WERI-Rb-1 (cell line): ENCODE measurements around the gene HES2.

Experiments used
- DNase-seq: peaks from one replicate; pipeline ENCODE4 v3.0.0-alpha.2; 2020
- H3K27ac ChIP-seq: fragments of 250-450 bp; sonication (Bioruptor Pico); 2 replicates; pipeline ENCODE4 v1.5.1; 2020; ENCODE audit warnings: mild to moderate bottlenecking, moderate library complexity
- H3K27me3 ChIP-seq: fragments of 250-450 bp; sonication (Bioruptor Pico); 2 replicates; pipeline ENCODE4 v1.5.1; 2021; ENCODE audit warnings: mild to moderate bottlenecking, low read depth, moderate library complexity; ENCODE audit not compliant: insufficient read depth, severe bottlenecking
- H3K36me3 ChIP-seq: fragments of 250-450 bp; sonication (Bioruptor Pico); 2 replicates; pipeline ENCODE4 v1.5.1; 2020; ENCODE audit warnings: mild to moderate bottlenecking, moderate library complexity
- H3K4me3 ChIP-seq: 2 replicates; pipeline ENCODE4 v1.5.1; 2011; ENCODE audit warnings: low read depth, mild to moderate bottlenecking, control low read depth, low read length
- H3K9me3 ChIP-seq: fragments of 250-450 bp; sonication (Bioruptor Pico); 2 replicates; pipeline ENCODE4 v1.5.1; 2021; ENCODE audit warnings: mild to moderate bottlenecking, moderate library complexity; ENCODE audit not compliant: severe bottlenecking
- TF ChIP-seq, protein P1 (sequence below): IDR thresholded peaks from 2 replicates; pipeline ENCODE4 v1.5.1; 2011; ENCODE audit warnings: low read depth, mild to moderate bottlenecking, control low read depth, inconsistent platforms, low read length

The HES2 gene

GRCh38 chr1:6424619-6425593 lies 5.2 kb upstream of the HES2 start, which contains the start of gene ESPN:
Gene ESPN (plus strand): TSS chr1:6424776. CDS start chr1:6424956, 180 bp downstream.
- no peak for DNase-seq
- Histone ChIP-seq H3K9me3 (no peaks in the 10 kb centered on the region), H3K36me3 (no peaks in the 10 kb centered on the region), H3K4me3 (no peak within 1 kb of the TSS), H3K27ac (peak within 1 kb of the TSS; percentile 67), H3K27me3 (no peaks in the 10 kb centered on the region)
- TF ChIP-seq, protein P1, sequence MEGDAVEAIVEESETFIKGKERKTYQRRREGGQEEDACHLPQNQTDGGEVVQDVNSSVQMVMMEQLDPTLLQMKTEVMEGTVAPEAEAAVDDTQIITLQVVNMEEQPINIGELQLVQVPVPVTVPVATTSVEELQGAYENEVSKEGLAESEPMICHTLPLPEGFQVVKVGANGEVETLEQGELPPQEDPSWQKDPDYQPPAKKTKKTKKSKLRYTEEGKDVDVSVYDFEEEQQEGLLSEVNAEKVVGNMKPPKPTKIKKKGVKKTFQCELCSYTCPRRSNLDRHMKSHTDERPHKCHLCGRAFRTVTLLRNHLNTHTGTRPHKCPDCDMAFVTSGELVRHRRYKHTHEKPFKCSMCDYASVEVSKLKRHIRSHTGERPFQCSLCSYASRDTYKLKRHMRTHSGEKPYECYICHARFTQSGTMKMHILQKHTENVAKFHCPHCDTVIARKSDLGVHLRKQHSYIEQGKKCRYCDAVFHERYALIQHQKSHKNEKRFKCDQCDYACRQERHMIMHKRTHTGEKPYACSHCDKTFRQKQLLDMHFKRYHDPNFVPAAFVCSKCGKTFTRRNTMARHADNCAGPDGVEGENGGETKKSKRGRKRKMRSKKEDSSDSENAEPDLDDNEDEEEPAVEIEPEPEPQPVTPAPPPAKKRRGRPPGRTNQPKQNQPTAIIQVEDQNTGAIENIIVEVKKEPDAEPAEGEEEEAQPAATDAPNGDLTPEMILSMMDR, result no peak

DNA sequence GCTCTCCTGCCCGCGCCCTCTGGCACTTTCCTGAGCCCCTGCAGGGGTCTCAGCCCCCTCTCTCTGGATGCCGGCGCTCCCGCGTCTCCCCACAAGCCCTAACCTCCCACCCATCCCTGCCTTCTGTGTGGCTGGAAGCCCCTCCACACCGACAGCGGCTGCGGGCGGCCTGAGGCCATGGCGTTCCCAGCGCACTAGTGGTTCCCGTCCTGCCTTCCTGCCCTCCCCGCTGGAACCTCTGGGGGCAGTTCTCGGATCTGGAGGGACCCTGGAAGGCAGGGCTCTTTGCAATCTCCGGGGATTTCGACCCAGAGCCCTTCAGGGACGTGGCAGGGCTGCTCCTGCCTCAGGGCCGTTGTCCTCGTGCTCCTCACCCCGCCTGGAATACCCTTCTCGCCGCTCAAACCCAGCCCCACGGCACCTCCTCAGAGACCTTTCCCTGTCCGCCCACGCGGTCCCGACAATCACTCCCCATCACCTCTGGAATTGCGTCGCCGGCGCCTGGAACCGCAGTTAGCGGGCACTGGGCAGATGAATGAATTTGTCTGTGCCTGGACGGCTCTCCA lies 4.4 kb upstream of the HES2 start:
- no peaks in the 10 kb centered on the region for H3K27me3 ChIP-seq
- H3K4me3 ChIP-seq, result no peak overlapping the region
- H3K27ac ChIP-seq, result peak overlapping the region; percentile 36; the same call in 1 of the 2 replicates
- TF ChIP-seq, protein P1, result no peak
- DNase-seq, result no peak
- no peaks in the 10 kb centered on the region for H3K36me3 ChIP-seq
- no peaks in the 10 kb centered on the region for H3K9me3 ChIP-seq

DNA sequence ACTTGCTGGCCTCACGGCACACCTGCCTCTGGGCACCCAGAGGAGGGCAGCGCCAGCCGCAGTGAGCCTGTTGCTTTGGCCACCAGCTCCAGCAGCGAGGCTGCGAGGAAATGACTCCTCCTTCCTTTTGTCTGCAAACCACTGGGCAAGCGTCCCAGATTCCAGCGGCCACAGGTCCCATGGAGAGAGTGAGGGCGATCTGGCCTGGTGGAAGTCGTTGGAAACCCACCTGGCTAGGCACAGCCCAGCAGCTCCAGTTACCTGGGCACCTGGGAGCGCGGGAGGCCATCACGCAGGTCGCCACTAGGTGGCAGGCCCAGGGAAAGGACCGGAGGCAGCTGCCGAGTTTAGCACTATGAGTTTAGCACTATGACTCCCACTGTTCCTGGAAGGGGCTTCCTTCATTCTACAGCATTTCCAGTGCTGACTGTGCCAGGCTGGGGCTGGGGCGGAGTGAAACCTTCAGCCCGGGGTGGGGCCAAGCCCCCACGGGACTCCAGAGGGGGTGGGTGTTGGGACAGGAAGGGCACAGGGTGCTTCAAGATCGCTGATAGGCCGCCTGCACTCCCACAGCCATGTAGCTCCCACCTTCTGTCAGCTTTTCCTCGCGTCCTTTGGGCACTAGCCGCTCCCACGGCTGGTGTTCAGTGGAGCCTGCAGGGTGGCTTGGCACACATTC lies 3.7 kb upstream of the HES2 start:
- Histone ChIP-seq H3K9me3 (no peaks in the 10 kb centered on the region), H3K36me3 (no peaks in the 10 kb centered on the region), H3K27me3 (no peaks in the 10 kb centered on the region), H3K4me3 (no peak overlapping the region), H3K27ac (peak overlapping the region; percentile 36)
- peak; percentile 77 for DNase-seq
- TF ChIP-seq, protein P1, result peak; percentile 92

DNA sequence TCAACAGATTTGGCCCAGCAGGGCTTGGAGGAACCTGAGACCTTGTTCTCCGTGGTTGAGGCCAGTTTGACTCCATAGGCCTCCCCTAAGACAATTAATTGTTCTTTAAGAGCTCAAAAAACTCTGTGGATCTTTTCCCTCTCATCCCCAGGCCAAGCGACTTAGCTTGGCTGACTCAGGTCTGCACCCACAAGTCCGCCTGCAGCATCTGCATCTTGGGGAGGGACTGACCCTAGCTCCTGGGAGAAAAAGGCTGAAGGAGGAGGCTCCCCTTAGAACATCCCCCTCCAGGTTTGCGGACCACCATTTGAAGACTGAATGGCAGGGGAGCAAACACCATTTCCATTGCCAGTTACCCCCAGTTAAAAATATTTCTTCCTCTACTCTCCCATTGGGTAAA lies 1.5 kb upstream of the HES2 start:
- no peaks in the 10 kb centered on the region for H3K36me3 ChIP-seq
- no peak for DNase-seq
- H3K9me3 ChIP-seq, result no peaks in the 10 kb centered on the region
- TF ChIP-seq, protein P1, result no peak
- peak overlapping the region; percentile 43 for H3K27ac ChIP-seq
- no peaks in the 10 kb centered on the region for H3K27me3 ChIP-seq
- H3K4me3 ChIP-seq, result no peak overlapping the region

DNA sequence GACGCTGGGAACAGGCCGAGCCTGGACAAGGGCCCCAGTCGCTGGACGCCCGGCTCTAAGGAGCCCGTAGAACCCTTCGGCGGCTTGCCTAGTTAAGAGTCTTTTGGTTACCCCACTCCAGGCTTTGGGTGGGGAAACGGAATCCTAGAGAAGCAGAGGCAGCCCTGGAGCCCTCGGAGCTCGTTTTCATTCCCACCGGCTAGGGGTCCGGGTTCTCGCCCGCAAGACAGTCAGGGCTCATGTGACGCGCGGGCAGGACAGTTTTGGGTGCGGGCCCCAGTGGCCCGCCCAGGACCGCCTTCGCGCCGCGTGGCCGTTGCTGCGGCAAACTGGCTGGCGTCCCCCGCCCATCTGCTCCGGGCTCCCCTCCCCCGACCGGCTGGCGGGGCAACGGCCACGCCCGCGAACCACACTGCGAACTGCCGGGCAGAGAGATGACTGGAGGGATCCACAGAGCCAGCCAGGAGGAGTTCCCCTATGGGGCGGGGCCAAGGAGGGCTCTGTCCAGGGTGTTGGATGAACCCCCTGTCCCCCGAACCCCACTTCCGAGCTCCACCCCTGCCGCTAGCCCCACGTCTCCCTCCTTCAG lies 829 bp upstream of the HES2 start:
- Histone ChIP-seq H3K27me3 (no peaks in the 10 kb centered on the region), H3K4me3 (no peak overlapping the region), H3K36me3 (no peaks in the 10 kb centered on the region), H3K9me3 (no peaks in the 10 kb centered on the region), H3K27ac (peak overlapping the region; percentile 43)
- TF ChIP-seq, protein P1, result no peak
- DNase-seq, result no peak
